HG03039 (cell line): ENCODE measurements around the gene MALRD1.

Experiments
- ATAC-seq: cut with Tn5 transposase; IDR thresholded peaks from one replicate; pipeline ENCODE4 v1.9.1; 2021; ENCODE audit warnings: mild to moderate bottlenecking, moderate library complexity; ENCODE audit not compliant: unreplicated experiment

The MALRD1 gene

DNA sequence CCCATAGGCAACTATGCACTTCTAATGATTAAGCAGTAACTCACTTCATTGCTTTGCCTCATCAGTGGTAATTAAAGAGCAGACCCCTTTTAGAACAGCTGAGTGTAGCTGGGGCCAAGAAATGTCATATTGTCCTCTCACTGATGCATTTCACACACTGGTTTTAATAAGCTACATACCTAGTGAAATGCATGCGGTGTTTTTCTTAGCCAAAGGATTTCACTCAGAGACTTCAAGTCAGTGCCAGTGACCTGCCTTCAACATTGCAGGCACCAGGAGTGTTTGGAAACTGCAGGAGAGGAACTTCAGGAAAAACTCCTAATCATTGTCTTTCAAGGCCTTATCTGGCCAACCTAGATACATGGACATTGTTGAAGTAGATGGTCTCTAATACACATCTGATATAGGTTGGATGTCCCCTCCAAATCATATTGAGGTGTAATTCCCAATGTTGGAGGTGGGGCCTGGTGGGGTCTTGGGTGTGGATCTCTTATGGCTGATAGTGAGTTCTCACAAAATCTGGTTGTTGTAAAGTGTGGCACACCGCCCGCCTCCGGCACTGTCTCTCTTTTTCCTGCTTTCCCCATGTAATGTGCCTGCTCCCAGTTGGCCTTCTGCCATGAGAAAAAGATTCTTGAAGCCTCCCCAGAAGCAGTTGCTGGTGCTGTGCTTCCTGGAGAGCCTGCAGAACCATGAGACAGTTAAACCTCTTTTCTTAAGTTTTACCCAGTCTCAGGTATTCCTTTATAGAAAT is 515.0 kb downstream of the MALRD1 start:
- no peak for ATAC-seq

GRCh38 chr10:19570120-19570519 is 521.5 kb downstream of the MALRD1 start:
- ATAC-seq = no peak

GRCh38 chr10:19570991-19571390 is 522.4 kb downstream of the MALRD1 start:
- no peak for ATAC-seq

DNA sequence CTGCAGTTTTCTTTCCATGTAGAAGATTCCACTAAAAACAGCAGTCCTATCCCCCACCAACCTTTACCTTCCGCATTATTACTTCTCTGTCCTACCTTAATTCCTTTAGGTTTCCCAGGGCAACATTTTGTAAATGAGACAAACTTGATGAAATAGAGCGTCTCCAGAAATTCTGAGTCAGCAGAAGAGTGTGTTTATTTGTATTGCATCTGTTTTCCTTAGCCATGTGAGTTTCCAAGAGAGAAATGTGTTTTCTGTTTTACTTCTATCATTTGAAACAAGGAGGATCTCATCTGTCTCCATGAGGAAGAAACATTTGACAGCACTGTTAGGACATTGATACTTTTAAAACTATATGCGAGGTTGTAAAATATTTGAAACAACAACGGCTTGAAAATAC is 523.5 kb downstream of the MALRD1 start:
- no peak for ATAC-seq

DNA sequence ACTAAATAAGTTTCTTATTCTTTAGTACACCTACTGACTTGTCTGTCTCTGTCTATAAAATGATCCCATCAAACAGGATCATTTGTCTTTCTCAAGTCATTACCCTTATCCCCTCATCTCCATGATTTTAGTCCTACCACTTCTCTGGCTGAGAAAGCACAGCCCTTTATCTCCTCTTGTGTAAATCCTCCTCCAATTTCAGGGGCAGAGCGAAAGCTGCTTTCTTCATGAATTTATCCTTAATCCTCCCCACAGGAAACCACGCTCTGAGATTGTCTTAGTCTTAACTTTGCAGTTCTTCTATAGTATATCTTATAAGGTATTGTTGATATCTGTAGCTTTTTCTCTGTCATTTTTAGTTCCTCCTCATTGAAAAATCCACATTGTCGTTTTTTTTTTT is 528.0 kb downstream of the MALRD1 start:
- no peak for ATAC-seq

GRCh38 chr10:19577381-19577780 is 528.8 kb downstream of the MALRD1 start:
- ATAC-seq = no peak

DNA sequence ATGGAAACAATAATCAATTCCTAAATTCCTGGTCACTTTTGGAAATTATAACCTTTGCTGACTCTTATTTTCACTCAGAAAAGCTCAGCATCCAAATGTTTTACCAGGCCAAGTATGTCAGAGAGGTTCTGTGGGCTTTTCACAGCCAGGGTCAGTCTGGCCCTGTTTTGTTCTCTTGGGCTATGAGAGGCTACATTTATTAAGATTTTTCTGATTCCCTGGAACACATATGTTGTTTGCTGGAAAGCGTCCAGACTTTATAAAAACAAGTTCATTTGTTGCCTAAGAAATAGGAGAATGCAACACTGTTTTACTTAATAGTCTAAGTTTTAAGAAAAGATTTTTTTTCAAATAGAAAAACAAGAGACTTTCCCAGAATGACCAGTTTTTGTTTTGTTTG is 529.2 kb downstream of the MALRD1 start:
- ATAC-seq = no peak

DNA sequence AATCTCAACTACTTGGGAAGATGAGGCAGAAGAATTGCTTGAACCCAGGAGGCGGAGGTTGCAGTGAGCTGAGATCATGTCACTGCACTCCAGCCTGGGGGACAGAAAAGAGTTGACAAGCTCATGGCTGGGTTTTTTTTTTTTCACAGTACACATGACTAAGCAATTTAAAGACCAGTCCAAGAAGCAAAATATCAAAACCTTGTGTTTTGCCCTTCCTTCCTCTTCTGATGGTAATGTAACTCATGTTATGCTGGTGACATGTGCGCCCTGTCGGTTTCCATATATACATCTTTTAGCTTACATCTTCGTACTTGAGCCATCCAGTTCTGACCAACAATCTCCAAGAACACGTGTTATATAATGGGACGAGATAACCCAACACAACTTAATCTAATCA is 530.0 kb downstream of the MALRD1 start:
- no peak for ATAC-seq

DNA sequence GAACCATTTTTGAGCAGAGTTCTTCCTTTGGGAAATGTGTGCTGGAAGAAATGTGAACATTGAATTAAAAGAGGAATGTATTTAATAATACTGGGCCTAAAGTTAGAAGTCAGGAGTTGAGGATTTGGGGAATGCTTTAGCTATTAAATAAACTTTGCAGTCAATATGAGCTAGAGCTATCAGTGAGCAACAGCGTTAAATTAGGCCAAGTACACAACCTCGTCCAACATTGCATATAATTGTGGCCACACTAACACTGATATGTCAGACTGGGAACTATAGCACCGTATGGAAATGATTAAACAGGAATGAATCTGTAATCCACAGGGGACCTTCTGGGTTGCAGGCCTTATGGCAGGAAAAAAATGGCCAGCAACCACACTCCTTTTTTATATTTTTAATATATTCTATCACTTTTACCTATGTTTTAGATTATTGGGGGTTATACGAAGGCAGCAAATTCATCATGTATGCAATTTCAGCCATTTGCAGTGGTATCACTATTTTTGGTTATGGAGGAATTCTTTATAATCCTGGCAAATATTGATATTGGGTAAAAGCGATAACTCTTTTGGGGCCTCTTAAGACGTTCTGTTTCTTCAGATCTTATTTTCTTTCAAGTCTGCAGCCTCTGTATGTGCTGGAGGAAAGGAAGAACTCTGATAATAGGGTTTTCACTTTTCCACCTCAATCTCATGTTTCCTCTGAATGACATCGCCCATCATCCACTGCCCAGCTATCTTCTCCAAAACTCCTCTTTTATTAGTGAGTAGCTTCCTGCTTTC is 531.4 kb downstream of the MALRD1 start:
- ATAC-seq = no peak

- ATAC-seq = no peak
These were observed 532.1 kb downstream of the MALRD1 start for GRCh38 chr10:19580691-19581090.

- no peak for ATAC-seq
These were observed 540.0 kb downstream of the MALRD1 start for GRCh38 chr10:19588608-19589007.

- no peak for ATAC-seq
These were observed 543.7 kb downstream of the MALRD1 start for GRCh38 chr10:19592276-19592675.

- ATAC-seq = no peak
These were observed 546.7 kb downstream of the MALRD1 start for GRCh38 chr10:19595212-19595845.

GRCh38 chr10:19605806-19606205 is 557.2 kb downstream of the MALRD1 start:
- ATAC-seq = no peak

- no peak for ATAC-seq
These were observed 558.4 kb downstream of the MALRD1 start for GRCh38 chr10:19606968-19607367.

GRCh38 chr10:19611775-19612174 is 563.2 kb downstream of the MALRD1 start:
- ATAC-seq = no peak

GRCh38 chr10:19616966-19617365 is 568.4 kb downstream of the MALRD1 start:
- ATAC-seq = no peak

- no peak for ATAC-seq
These were observed 572.2 kb downstream of the MALRD1 start for GRCh38 chr10:19620811-19621210.

GRCh38 chr10:19623321-19623720 is 574.7 kb downstream of the MALRD1 start:
- no peak for ATAC-seq

DNA sequence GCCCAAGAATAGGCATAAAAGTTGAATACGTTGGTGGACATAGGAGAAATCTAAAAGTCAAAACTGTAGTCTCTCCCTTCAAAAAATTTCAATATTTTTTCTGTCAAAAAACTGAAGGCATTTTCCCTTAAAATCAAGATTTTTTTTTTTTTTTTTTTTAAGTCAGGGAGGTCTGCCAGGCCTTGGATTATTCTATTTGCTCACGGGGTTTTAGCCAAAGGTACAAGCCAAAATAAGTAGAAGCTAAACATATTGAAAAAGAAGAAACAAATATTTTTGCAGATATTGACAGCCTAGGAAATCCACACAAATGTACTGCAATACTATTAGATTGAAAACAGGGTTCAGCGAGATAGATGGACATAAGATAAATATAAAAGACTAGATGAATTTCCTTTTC is 577.6 kb downstream of the MALRD1 start:
- ATAC-seq = no peak

GRCh38 chr10:19628767-19629560 is 580.4 kb downstream of the MALRD1 start:
- no peak for ATAC-seq
